ENCODE measurements around the gene RANGRF. TPM values are rescaled to one million over a fixed set of nuclear protein-coding genes. Genes with fewer than 3 reads are reported as not detected.

RANGRF gene
- total RNA-seq, 1 experiment from 2014 or later = 18.0 TPM

DNA sequence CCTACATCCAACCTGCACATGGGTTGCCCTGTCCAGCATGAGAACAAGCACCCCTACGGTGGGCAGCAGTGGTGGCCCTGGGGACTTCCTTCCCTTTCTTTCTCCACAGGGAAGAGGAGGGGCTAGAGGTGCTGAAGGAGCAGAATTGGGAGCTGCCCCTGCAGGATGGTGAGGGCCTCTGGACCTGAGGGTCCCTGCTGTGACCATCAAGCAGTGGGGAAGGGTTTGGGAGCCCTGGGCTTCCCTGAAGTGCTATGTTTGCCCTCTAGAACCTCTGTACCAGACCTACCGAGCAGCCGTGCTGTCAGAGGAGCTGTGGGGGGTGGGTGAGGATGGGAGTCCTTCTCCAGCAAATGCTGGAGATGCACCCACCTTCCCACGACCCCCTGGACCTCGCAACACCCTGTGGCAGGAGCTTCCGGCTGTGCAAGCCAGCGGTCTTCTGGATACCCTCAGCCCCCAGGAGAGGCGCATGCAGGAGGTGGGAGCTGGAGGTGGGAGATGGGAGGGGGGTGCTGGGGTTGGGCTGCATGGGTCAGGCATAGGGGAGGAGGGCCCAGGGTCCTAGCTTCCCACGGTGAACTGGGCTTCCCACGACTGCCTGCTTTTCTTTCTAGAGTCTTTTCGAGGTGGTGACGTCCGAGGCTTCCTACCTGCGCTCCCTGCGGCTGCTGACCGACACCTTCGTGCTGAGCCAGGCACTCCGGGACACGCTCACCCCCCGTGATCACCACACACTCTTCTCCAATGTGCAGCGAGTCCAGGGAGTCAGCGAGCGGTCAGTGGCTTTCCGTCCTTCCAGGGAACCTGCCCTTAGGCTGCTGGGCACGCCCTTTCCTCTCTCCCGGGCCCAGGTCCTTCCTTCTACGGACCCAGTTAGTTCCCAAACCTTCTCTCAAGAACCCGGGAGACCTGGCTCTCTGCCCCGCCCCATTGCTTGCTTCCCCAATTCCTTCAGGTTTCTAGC lies 26.6 kb downstream of the RANGRF start:
- intact Hi-C loops (cut with micrococcal nuclease) = no loop called here
- DNase-seq (no peak), ATAC-seq (no peak)
- TF ChIP-seq, protein P1, sequence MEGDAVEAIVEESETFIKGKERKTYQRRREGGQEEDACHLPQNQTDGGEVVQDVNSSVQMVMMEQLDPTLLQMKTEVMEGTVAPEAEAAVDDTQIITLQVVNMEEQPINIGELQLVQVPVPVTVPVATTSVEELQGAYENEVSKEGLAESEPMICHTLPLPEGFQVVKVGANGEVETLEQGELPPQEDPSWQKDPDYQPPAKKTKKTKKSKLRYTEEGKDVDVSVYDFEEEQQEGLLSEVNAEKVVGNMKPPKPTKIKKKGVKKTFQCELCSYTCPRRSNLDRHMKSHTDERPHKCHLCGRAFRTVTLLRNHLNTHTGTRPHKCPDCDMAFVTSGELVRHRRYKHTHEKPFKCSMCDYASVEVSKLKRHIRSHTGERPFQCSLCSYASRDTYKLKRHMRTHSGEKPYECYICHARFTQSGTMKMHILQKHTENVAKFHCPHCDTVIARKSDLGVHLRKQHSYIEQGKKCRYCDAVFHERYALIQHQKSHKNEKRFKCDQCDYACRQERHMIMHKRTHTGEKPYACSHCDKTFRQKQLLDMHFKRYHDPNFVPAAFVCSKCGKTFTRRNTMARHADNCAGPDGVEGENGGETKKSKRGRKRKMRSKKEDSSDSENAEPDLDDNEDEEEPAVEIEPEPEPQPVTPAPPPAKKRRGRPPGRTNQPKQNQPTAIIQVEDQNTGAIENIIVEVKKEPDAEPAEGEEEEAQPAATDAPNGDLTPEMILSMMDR (conservative IDR thresholded peaks at IDR 0.05; ENCODE audit: low read depth, low read length) = no peak
- TF ChIP-seq EZH2 (IDR thresholded peaks at IDR 0.05; ENCODE audit: low read length, unreplicated experiment) (no peak), EZH2phosphoT487 (IDR thresholded peaks at IDR 0.05; ENCODE audit: borderline replicate concordance, low read length) (no peak)
- H3K9me3 ChIP-seq (ENCODE audit: low read length) = no peaks in the 10 kb centered on the region
- no peak overlapping the region for H3K9ac ChIP-seq (ENCODE audit: low read length)
- H3F3A ChIP-seq (ENCODE audit: low read length, unreplicated experiment) = no peaks in the 10 kb centered on the region
- no peaks in the 10 kb centered on the region for H3K36me3 ChIP-seq (ENCODE audit: low read depth, low read length)
- no TSS peak for BruUV-seq (replicated peaks)
- H3K4me1 ChIP-seq (ENCODE audit: insufficient read depth, low read length) = no peaks in the 10 kb centered on the region
- H3K4me2 ChIP-seq (ENCODE audit: low read length) = no peak overlapping the region
- no peaks in the 10 kb centered on the region for H3K9me2 ChIP-seq (replicated peaks; ENCODE audit: low read length)
- no peak overlapping the region for H2AFZ ChIP-seq (ENCODE audit: low read length)
- ChIA-PET CTCF (no interaction called here), POLR2A (ENCODE audit: unreplicated experiment) (no interaction called here)
- no peak overlapping the region for H3K27ac ChIP-seq (ENCODE audit: low read length)
- no peaks in the 10 kb centered on the region for H3K79me2 ChIP-seq (ENCODE audit: low read length)
- H3K4me3 ChIP-seq (ENCODE audit: low read length) = no peak overlapping the region
- H4K20me1 ChIP-seq (ENCODE audit: low read length) = no peaks in the 10 kb centered on the region
- H3K27me3 ChIP-seq (ENCODE audit: low read length) = peaks cover 20% of the 10 kb centered on the region

- H3K27me3 ChIP-seq (ENCODE audit: low read length) = peaks cover 20% of the 10 kb centered on the region
- no peak for ATAC-seq
- H4K20me1 ChIP-seq (ENCODE audit: low read length) = no peaks in the 10 kb centered on the region
- no peaks in the 10 kb centered on the region for H3K36me3 ChIP-seq (ENCODE audit: low read depth, low read length)
- no peaks in the 10 kb centered on the region for H3K9me2 ChIP-seq (replicated peaks; ENCODE audit: low read length)
- ChIA-PET CTCF (no interaction called here), POLR2A (ENCODE audit: unreplicated experiment) (no interaction called here)
- H3F3A ChIP-seq (ENCODE audit: low read length, unreplicated experiment) = no peaks in the 10 kb centered on the region
- intact Hi-C loops (cut with micrococcal nuclease) = no loop called here
- H2AFZ ChIP-seq (ENCODE audit: low read length) = no peak overlapping the region
- DNase-seq = no peak
- H3K27ac ChIP-seq (ENCODE audit: low read length) = no peak overlapping the region
- no peaks in the 10 kb centered on the region for H3K79me2 ChIP-seq (ENCODE audit: low read length)
- TF ChIP-seq, protein P1 (conservative IDR thresholded peaks at IDR 0.05; ENCODE audit: low read depth, low read length) = no peak
- TF ChIP-seq EZH2phosphoT487 (IDR thresholded peaks at IDR 0.05; ENCODE audit: borderline replicate concordance, low read length) (no peak), EZH2 (IDR thresholded peaks at IDR 0.05; ENCODE audit: low read length, unreplicated experiment) (no peak)
- no peak overlapping the region for H3K4me3 ChIP-seq (ENCODE audit: low read length)
- H3K9ac ChIP-seq (ENCODE audit: low read length) = no peak overlapping the region
- no peaks in the 10 kb centered on the region for H3K4me1 ChIP-seq (ENCODE audit: insufficient read depth, low read length)
- H3K4me2 ChIP-seq (ENCODE audit: low read length) = no peak overlapping the region
- no TSS peak for BruUV-seq (replicated peaks)
- no peaks in the 10 kb centered on the region for H3K9me3 ChIP-seq (ENCODE audit: low read length)
Measured at GRCh38 chr17:8315764-8316217, 27.3 kb downstream of the RANGRF start.
